Activated CD4-positive, alpha-beta T cell treated with anti-CD3 and anti-CD28 coated beads, Interleukin-2, amount 50 U/mL, for 48 hours (primary cell): ENCODE measurements around the gene CLTC.
"Not testable (repeated sequence)": the region's sequence is repeated elsewhere in the genome, so short reads cannot be mapped to it uniquely, and the experiment has no call there.

Source experiments
- DNase-seq, 2 experiments: peaks; one replicate each; pipeline ENCODE4 v3.0.0-alpha.2; 2020

Gene CLTC

DNA sequence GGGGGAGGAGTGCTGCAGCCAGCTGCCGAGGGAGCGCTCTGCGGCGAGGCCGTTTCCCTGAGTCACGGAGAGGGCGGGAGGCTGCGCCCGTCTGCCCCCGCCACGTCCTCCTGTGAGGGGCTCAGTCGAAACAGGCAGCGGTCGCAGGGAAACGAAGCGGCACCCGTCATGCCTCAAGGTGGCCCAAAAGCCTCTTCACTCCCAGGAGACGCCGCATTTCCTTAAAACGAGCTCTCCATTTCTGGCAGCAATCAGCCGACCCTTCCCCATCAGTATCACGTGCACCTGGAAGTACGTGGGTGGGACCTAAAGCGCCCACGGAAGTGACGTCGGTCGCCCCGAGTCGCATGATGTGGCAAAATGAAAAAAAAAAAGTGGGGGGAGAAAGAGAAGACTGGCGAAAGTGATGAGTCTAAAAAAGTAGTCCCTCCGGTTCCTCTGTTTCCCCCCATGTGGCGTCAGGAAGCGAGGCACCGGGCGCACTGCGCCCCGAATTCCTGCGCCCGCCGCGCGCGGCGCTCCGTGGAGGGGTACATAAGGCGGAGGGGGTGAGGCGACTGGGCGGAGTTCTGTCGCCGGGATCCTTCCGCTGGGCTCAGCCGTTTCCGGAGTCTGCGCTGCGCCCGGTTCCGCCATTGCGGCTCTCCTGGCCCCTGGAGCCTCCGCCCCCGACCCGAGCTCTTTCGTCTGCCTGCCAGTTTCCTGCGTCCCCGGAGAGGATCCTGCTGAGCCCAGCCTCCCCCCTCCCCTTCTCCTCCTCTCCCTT is at the start of gene CLTC:
TSS of gene CLTC (plus strand) at position 598 of the 766 bp plus-strand sequence. CDS start 237 bp downstream, outside the sequence.
- DNase-seq, result peak; percentile 92 to 94

DNA sequence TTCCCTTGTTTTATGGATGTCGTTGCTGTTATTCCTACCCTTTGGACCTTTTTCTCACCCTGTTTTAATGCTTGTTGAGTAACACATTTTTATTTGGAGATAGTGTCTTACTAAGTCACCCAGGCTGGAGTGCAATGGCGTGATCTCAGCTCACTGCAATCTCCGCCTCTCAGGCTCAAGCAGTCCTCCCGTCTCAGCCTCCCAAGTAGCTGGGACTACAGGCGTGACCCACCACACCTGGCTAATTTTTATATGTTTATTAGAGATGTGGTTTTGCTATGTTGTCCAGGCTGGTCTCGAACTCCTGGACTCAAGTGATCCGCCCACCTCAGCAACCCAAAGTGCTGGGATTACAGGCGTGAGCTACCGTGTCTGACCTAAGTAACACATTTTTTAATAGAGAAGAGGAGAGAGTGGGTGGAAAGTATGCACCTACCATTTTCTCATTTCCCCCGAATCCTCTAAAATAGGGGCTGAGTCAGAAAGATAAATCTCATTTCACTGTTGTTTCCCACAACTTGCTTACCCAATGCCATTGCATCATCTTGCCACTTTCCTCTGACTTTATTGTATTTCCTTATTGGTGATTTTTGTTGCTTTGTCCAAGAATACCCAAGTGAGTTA is 47.3 kb upstream of the CLTC start:
- peak; percentile 30 to 32 for DNase-seq

DNA sequence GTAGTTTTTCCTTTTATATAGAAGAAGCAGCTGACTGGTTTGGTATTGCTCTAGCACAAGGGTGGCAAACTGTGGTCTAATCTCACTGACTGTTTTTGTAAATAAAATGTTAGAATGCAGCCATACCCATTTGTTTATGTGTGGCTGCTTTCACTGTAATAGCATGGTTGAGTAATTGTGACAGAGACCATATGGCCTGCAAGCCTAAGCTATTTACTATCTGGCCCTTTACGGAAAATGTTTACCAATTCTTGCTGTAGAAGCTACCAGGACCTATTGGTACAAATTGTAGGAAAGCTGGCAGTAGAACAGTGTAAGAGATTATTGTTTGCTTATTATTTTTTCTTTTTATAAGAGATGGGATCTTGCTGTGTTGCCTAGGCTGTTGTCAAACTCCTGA is 35.5 kb upstream of the CLTC start:
- not testable (repeated sequence) for DNase-seq

DNA sequence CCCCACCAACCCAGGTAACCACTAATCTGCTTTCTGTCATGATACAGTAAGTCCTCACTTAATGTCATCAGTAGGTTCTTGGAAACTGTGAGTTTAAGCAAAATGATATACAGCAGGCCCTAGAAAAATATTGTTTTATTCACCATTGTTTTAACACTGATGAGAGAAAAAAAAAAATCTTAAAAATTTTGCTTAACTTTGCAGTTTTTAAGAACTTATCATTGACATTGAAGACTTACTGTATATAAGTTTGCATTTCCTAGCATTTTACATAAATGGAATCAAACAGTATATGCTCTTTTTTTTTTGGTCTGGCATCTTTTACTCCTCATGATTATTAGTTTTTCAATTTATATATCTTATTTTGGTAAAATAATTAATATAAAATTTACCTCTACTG is 19.5 kb upstream of the CLTC start:
- DNase-seq, result no peak

DNA sequence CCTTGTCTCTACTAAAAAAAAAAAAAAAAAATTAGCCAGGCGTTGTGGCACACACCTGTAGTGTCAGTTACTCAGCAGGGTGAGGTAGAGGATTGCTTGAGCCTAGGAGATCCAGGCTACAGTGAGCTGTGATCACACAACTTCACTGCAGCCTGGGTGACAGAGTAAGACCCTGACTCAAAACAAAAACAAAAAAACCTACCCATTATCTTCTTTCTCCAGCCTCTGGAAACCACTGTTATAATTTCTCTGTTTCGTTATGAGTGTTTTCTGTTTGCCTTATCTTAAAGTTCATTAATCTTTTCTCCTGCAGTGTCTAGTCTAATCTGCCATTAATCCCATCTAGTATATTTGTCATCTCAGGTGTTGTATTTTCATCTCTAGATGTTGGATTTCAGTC is 18.6 kb upstream of the CLTC start:
- peak; percentile 4 to 12 for DNase-seq

DNA sequence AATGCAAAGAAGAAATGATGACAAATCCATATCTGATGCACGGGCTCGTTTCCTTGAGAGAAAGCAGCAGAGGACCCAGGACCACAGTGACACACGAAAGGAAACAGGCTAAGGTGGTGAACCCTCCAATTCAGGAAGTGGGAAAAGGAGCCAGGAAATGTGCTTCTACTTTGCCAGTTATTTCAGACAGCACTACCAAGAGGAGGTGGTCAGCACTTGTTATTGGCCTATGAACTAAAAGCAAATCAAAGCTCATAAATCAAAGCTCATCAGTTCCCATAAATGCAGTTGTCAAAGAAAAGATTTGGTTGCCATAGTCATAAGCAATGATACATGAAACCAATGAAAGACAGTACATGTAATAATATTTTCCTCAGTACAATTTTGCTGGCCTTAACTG is 12.6 kb upstream of the CLTC start:
- no peak for DNase-seq

DNA sequence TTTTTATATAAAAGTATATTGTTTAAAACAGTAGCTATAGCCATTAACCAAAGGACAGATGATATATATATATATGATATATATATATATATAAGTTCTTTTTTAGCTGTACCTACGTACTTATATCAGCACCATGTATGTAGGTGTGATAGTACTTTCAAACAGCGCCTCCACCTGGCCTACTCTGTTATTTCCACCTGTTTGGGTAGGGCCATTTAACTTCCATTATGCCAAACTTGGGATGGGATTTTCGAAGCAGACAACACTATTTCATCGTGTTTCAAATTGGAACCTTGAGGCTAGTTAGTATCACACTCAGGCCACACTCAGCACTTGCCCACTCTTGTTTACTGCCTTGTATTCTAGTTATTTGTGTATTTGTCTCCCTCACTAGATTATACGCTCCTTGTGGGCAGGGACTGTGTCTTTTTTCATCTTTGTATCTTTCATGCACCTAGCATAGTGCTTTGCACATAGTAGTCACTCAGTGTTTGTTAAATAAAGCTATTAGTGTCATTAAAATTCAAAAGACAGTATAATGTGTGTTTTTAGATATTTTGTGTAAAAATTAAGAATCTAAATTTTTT is 11.8 kb upstream of the CLTC start:
- DNase-seq, result peak; percentile 57 to 65

DNA sequence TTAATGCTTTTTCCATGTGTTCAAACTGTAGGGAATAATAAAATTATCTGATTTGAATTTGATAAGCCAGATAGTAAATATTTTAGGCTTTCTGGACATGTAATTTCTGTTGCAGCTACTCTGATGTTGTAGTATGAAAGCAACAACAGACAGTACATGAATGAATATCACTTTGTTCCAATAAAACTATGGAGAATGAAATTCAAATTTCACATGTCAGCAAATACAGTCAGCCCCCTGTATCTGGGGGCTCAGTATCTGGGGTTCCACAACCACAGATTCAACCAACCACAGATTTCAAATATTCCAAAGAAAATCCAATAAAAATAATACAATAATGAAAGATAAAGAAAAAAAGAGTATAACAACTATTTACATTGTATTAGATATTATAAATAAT is 8.2 kb upstream of the CLTC start:
- no peak for DNase-seq

DNA sequence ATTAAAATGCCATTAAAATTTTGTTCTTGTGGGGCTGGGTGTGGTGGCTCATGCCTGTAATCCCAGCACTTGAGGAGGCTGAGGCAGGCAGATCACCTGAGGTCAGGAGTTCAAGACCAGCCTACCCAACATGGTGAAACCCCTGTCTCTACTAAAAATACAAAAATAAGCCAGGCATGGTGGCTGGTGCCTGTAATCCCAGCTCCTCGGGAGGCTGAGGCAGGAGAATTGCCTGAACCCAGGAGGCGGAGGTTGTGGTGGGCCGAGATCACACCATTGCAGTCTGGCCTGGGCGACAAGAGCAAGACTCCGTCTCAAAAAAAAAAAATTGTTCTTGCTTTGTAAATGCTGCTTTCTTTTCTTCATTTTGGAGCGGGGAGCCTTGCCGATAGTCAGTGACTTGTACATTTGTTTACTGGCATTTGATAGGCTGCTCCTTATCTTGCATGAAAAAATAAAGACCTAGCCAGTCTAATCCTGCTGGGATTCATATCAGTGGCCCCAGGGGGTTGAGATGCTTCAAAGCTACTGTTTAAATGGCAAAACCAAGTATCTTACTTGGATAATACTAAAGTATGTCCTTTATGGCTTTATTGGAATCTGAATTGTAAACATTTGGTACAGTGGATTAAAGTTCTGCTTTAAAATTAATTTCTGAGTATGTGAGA is 3.3 kb upstream of the CLTC start:
- DNase-seq, result no peak

DNA sequence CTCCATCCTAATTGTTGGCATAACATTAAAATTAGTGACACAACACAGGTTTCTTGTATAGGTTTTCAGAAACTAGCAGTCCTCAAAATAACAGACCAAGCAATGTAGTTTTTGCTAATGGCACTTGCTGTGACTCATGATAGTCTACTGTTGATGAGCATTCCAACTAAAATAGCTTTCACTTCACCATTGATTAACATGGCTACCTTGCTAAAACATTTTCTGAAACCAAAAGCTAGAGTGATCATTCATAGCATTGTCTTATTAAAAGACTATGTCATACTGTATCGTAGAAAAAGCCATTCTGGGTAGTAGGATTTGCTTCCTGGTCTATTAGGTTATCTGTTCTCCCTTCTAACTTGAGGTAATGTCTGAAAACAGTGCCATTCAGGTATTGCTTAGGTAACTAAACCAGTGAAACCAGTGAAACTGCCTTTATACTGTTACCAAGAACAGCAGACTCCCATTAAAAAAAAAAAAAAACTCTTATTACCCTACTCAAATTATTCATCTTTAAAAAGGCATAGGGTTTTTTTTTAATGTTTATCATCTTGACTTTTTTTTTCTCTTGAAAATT is 2.5 kb upstream of the CLTC start:
- DNase-seq, result no peak

DNA sequence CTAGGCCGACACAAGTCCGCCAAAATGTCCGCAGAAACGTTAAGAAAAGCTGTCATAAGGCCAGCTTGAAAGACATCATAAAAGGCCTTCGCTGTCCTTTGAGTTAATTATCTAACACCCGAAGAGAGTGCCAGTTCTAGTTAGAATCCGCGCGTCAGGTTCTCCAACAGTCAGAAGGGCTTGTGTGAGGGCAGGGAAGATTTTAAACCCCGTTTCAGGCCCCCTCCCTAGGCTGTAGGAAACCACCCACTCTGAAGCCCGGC is 729 bp upstream of the CLTC start:
- DNase-seq, result no peak

DNA sequence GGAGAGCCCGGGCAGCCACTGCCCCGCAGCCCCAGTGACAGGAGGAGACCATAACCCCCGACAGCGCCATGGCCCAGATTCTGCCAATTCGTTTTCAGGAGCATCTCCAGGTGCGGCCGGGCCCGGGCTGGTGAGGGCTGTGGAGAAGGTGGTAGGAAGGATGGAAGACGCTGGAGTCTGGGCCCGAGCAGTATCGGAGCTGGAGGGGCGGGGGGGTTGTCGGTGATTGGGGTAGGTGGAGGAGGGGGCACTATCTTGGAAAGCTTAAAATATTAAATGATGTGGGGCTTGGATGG is 317 bp downstream of the CLTC start:
- DNase-seq, result no peak

DNA sequence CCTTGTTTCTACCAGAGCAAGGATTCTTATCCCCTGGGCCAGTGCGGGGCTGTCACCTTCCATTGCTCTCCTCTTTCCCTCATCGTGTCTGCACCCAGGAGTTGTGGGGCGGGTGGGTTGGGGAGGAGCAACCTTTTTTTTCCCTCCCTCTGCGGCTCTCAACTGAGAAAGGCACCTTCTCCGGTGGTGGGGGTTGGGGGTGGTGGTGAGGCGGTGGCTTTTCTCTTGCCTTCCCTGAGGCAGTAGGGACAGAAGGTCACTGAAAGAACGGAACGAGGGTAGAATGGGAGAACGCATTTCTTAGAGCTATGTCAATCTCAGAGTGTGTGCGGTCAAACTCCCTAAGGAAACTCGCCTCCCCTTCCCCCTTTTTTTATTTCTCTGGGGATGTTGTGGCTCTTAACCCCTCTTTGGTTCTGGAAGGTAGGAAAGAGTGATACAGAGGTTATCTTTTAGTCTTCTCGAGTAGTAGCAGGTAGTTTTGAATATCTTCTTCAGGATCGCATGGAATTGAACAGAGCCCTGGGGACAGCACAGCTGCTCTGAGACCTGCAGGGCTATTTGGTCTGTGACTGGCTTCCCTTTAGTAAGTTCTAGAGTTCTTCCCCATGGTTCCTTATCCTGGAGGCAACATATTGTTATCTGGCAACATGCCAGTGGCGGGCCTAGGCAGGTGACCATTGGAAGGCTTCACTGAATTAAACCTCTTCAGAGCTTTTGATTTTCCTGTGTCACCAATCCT is 994 bp downstream of the CLTC start:
- peak; percentile 66 to 70 for DNase-seq

DNA sequence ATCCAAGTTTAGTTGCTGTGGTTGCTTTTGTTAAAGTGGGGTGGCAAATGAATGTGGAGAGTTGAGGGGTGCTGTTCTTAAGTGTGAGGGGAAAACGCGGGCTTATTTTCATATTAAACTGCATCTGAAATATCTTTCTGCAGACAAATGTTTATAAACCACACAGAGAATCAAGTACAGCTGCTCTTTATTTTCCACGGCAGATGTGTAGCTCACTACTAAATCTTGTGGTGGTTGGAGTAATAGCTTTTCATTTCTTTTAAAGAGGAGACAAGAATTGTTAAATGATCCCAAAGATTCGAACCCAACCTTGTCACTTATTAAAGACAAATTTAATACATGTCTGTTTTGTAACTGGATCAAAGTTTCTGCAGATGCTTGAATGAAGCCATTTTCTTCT is 2.1 kb downstream of the CLTC start:
- DNase-seq, result no peak

DNA sequence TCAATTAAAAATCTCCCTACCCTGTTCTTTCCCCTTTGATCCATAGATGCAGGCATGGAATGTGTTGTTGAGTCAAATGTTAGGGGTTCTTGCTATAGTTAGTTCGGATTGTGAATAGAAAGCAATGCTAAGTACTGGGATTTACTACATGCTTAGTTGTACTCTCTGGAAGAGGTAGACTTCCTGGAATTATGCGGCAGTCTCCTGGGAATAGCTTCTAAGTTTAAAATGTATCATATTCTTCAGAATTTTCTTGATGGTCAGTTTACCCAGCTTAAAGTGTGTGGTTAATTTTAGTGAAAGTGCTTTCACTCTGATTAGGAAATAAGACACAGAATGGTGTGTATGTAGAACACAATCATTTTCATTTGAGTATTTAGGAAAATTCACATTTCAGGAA is 3.5 kb downstream of the CLTC start:
- DNase-seq, result no peak

DNA sequence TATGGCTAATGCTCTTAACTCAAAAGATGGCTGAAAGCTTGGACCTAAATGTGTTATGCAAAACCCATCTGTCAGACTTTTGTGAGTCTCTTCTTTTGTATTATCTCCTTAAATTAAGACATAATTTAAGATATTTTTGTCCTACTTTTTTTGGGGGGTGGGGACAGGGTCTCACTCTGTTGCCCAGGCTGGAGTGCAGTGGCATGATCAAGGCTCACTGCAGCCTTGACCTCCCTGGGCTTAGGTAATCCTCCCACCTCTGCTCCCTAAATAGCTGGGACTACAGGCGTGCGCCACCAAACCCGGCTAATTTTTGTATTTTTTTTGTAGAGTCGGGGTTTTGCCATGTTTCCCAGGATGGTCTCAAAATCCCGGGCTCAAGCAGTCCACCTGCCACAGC is 7.1 kb downstream of the CLTC start:
- no peak for DNase-seq

DNA sequence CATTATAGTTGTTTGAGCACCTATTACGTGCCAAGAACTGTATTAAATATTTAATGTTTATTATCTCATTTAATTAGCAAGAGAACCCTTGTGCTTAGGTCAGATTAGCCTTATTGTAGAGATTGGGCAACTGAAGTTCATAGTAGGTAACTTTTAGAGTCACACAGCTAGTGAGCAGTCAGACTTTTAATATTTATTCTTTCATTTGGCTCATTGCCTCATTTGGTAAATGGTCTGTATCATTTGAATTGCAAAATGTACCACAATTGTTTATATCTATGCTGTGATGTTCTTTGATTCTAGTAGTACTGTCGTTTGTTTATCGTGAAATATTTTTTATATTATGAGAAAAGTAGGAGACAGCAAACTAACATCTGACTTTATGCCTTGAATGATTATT is 7.6 kb downstream of the CLTC start:
- no peak for DNase-seq

DNA sequence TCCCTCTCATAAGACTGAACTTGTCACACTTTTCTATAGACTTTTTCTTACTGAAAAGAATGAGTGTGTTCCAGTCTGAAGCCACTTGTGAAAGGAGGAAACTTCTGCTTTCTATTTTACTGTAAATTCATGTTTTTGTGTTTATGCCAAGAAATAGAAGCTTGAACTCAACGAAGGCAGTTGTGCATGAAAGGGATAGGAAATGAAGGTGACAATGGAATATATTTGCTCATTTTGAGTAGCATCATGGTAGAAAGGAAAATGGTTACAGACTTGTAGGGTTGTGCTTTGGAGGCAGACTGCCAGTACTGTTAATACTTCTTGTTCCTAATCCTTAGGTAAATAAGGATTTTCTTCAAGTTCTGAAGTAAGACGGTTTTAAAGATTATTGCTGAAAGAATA is 8.1 kb downstream of the CLTC start:
- no peak for DNase-seq

DNA sequence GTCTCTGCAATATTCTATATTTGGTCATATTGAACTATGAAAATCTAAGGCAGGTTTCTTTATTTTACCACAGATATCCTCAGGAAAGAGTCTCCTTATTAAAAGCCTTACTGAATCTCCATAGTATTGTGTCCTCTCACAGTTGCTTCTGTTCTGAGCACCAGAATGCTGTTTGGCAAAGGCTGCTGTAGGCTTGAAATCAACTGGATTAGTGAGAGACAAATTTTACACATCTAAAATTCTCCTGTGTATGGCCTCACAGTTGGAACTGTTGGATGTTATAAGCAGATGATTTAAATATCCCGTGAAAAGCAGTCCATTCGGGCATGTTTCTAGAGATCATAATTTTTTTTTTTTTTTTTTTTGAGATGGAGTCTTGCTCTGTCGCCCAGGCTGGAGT is 9.5 kb downstream of the CLTC start:
- no peak for DNase-seq

DNA sequence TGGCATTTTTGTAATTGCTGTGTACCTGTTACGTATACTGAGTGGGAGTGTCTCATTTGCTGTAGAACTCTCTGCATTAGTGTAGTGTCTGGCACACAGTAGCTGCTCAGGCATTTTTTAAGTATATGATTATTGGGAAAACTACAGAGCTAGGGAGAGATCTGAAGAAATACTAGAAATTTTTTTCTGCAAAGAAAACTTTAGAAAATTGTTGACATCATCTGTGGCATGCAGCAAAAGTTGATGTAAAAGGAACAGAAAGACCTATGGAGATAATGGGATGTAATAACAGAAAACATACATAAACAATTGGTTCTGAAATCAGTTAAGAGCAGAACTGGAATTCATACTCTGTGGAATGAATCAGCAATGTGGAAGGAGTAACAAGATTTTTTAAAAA is 11.6 kb downstream of the CLTC start:
- no peak for DNase-seq

DNA sequence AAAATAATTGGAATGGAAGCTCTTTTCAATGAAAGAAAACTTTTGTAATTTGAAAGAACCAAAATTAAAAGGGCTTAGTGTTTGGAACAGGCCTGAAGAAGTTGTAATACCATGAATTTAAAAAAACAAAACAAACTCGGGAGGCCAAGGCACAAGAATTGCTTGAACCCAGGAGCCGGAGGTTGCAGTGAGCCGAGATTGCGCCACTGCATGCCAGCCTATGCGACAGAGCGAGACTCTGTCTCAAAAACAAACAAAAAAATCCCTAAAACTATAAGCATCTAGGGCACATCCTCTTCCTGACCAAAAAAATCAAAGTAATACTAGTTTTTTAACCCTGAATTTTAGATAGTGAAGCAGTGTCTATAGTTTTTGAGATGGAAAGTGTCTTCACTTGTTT is 12.7 kb downstream of the CLTC start:
- DNase-seq, result no peak

DNA sequence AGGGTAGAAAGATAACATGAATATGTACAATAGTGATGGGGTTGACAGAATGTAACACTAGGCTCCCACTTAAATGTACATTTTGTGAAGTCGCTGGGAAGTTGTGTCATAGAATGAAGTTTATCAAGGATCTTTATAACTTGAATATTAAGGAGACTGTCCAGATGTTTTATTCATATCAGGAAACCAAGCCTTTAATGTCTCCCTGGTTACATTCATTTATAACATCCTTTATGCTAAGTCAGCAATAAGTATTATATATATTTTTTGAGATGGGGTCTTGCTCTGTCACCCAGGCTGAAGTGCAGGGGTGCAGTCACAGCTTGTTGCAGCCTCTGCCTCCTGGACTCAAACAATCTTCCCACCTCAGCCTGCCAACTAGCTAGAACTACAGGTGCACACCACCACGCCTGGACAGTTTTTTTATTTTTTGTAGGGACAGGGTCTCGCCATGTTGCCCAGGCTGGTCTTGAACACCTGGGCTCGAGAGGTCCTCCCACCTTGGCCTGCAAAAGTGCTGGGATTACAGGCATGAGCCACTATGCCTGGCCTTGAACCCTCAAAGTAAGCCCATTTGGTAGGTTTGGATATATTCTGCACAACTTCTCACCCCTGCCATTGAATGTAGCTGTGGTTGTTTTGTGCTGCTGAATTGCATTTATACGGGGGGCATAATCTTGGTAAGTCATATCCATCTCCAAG is 14.1 kb downstream of the CLTC start:
- no peak for DNase-seq
